Stimulated activated CD4-positive, alpha-beta T cell treated with anti-CD3 and anti-CD28 coated beads, Interleukin-15, amount 100 ng/mL, for 1 hour (primary cell): ENCODE measurements around the gene CRYBB1.
A peak's percentile ranks its signal among the peaks of the same experiment; 100 is the strongest.

Experiments
- DNase-seq, 2 donors: peaks; one replicate each; pipeline ENCODE4 v3.0.0-alpha.2; 2020; ENCODE audit warnings: low read depth in 1 of 2, low spot score in 1 of 2

The CRYBB1 gene

DNA sequence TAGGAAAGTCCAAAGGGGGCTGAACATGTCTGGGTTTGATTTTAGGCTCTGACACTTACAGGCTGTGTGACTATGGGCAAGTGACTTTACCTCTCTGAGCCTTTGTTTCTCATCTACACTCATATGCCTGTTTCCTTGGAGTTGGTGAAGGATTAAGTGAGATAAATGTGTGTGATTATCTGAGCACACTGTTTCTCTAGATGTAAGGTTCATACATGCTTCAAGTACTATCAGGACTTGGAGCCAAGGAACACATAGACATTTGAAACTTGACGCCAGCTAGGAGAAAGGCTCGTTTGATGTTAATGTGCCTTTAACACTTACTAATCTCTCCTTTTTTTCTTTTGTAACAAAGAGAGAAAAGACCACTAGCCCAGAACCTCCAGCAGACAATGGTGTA lies 9.7 kb downstream of the CRYBB1 start:
- DNase-seq, result no peak

DNA sequence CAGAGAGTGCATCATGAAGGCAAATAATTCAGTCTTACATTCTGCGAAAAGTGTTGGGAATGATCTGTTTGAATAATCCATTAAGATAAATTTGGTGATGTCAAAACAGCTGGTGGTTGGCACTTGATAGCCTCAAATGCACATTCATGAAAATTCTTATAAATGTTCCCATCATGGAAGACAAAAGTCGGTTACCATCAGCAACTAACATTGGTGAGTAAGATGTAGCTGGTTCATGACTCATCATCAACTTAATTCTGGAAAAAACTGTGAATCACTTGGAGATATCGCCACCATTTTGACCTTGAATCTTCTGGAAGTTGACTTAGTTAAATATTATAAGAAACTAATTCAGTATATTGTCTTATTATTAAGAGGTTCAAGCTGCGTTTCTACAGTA lies 11.2 kb downstream of the CRYBB1 start:
- no peak for DNase-seq

DNA sequence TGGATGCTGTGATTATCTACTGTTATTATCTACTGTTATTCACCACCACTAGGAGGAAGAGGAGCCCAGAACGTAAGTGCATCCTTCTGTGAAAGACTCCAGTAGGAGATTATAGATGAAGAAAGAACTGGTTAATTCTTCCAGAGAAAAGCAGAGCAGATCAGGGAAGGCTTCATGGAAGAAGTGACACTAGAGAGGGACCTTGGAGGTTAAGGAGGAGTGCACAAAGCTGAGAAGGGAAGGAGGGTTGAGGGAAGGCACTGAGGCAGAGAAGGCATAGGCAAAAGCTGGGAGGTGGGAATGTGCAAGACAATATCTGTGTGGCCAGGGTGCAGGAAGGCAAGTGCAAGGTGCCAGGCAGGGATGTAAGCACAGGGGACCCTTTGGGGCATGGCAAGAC lies 13.5 kb downstream of the CRYBB1 start:
- no peak for DNase-seq

DNA sequence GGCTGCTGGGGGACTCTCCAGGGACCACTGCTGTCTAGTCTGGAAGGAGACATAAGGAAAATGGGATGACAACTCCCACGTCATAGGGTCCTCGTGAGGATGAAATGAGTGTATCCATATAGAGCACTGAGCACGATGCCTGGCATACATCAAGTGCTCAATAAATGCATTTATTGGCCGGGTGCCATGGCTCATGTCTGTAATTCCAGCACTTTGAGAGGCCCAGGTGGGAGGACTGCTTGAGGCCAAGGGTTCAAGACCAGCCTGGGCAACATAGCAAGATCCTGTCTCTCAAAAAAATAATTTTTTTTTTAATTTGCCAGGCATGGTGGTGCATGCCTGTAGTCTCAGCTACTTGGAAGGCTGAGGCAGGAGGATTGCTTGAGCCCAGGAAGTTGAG lies 15.7 kb downstream of the CRYBB1 start:
- DNase-seq, result no peak

DNA sequence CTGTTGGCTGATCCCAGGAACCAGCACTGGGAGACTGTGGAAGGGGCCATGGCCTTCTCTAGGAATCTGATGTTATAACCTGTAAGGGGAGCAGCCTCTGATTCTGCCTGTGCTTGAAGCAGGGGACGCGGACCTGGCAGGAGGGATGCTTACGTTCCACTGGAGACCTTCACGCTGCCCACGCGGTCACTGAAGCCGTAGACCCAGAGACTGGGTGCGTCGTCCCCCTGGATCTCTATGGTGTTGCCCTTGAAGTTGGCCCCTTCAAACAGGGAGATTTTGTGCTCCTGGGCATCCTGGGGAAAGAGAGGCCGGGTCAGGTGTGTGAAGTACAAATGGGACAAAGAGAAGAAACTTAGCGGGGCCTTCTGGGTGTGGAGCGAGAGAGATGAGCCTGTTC lies 16.1 kb downstream of the CRYBB1 start:
- no peak for DNase-seq

GRCh38 chr22:26599505-26599904 lies 18.3 kb downstream of the CRYBB1 start:
- no peak for DNase-seq

DNA sequence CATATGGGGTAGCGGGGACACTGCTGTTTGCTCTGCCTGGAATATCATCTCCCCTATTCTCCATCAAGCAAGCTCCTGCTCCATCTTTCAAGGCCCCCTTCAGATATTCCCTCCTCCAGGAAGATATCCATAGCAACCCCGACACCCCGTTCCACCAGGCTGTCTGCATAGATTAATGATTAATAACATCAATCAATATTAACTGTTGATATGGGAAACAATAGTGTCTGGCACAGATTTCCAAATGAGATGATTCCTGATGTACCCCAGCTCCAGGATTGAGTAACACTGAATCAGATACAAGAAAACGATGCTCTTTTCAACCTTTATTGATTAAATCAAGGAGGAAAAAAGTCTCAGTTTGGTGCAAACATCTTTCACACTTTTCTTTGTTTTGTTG lies 20.3 kb downstream of the CRYBB1 start:
- DNase-seq, result no peak

DNA sequence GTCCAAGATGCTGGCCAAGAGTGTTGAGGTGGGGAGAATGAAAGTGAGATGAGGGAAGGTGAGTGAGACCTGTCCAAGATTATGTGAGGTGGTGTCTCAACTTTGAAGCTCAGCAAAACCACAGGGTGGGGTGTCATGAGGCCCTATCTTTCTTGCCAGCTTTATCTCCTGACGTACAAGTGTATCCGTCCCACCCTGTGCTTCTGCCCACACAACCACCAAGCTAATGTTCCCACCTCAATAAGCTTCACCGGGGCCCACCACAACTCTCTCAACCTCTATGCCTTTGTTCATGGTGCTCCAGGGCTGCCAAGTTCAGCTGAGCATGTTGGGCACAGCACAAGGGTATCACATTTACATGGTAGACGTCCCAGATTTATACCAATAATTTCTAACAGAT lies 20.8 kb downstream of the CRYBB1 start:
- DNase-seq, result no peak

- DNase-seq, result no peak
These were observed 24.1 kb downstream of the CRYBB1 start for GRCh38 chr22:26593763-26594162.

- no peak for DNase-seq
These were observed 25.4 kb downstream of the CRYBB1 start for GRCh38 chr22:26592421-26592891.

DNA sequence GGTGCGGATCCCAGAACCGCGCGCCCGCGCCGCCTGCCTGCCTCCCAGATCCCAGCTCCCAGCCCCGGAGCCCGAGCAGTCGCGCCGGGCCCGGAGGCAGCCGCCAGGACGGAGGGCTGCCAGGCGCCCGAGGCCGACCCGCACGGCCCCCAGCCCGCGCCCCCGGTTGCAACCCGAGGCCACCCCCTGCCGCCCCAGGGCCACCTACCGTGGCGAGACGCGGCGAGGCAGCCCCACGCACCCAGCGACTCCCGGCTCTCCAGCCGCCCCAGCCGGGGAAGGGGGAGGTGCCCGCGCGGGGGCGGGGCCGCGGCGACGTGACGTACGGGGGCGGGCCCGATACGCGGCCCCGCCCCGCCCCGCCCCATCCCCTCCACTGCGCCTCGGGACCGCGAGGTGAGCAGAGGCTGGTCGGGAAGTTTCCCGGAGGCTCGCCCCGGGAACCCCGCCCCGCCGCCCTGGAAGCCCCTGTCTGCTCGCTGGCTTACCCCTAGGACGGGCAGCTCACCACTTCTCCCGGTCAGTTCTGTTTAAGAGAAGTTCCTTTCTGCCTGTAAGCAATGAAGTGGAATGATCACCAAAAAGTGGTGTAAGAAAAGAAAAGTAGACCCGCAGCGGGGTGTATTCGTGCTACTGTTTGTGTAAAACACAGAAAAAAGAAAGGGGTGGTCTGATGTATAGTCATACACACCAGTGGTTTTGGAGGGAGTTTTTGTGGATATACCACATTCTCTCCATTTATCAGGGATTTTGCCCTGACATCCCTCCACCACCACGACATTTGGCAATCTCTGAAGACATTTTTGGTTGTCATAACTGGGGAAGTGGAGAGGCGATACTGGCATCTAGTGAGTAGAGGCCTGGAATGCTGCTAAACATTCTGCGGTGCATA lies 27.7 kb downstream of the CRYBB1 start, which contains the start of gene TPST2:
TPST2 (minus strand) TSS at position 288 of the 892 bp plus-strand sequence. CDS start 48,502 bp downstream, outside the sequence.
- DNase-seq, result peak; percentile 71 to 72

DNA sequence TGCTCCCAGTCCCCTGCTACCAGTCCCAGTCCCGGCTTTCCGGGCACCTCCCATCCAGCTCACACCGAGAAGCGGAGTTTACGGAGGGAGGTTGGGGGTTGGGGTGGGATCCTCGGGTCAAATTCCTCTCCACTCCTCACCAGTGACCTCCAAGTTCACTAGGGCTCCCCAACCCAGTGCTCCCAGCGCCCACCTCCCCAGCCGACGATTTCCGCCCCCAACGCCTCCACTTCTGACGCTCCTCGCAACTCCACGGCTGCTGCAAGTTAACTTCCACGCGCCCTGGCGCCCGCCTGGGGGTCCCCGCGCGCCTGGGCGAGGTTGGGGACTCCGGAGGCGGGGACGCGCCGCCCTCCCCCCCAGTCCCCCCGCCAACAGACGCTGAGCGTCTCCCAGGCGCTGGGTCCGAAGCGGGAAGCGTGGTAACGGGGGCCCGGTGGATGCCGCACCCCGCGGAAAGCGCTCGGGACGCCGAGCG lies 28.4 kb downstream of the CRYBB1 start:
- no peak for DNase-seq

- DNase-seq, result no peak
These were observed 29.0 kb downstream of the CRYBB1 start for GRCh38 chr22:26588729-26589366.

DNA sequence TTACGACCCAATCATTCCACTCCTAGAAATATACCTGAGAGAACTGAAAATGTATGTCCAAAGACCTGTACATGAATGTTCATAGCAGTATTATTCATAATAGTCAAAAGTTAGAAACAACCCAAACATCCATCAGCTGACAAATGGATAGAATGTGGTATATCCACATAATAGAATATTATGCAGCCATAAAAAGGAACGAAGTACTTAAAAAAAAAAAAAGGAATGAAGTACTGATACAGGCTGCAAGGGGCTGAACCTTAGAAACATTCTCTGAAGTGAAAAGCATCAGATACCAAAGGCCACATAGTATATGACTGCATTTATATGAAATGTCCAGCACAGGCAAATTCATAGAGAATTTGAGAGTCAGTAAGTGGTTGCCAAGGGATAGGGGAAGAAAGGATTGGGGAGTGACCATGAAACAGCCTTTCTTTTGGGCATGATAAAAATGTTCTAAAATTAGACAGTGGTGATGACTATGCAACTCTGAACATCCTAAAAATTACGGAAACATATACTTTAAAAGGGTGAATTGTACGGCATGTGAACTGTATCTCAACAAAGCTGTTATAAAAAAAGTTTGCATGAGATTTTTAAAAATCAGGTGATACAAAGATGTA lies 29.7 kb downstream of the CRYBB1 start:
- no peak for DNase-seq

- DNase-seq, result no peak
These were observed 31.1 kb downstream of the CRYBB1 start for GRCh38 chr22:26586556-26587325.

- DNase-seq, result no peak
These were observed 32.6 kb downstream of the CRYBB1 start for GRCh38 chr22:26585104-26585790.

- no peak for DNase-seq
These were observed 33.8 kb downstream of the CRYBB1 start for GRCh38 chr22:26584010-26584409.

- no peak for DNase-seq
These were observed 36.1 kb downstream of the CRYBB1 start for GRCh38 chr22:26581633-26582168.

DNA sequence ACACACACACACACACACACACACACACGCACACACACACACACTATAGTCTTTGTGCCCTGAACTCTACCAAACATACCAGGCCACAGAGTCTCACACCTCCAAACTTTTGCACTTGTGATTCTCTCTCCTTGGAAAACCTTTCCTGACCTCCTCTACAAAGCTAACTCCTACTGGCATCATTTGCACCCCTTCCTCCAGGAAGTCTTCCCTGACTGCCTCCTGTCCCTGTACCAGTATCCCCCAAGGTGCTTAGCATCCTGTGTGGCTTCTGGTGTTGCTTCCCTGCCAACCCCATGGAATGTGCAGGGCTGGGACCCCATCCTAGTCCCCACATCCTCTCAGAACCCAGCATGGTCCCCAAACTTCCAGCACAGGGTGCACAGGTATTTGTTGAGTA lies 36.8 kb downstream of the CRYBB1 start:
- DNase-seq, result no peak
